Neutrophil (primary cell): Measurements from ENCODE around the gene RGSL1.

Experiments used
- H3K27ac ChIP-seq: fragments of 200-600 bp; sonication (generic); 2 replicates; pipeline ENCODE4 v1.5.1; 2016; ENCODE audit warnings: mild to moderate bottlenecking, moderate library complexity
- H3K27me3 ChIP-seq: fragments of 200-600 bp; sonication (generic); 2 replicates; pipeline ENCODE4 v1.6.0; 2016; ENCODE audit warnings: mild to moderate bottlenecking
- H3K36me3 ChIP-seq: fragments of 200-600 bp; sonication (generic); 2 replicates; pipeline ENCODE4 v1.5.1; 2017
- H3K4me1 ChIP-seq, 2 experiments: fragments of 200-600 bp in 1 of 2; sonication (generic) in 1 of 2; 1 replicate in 1 of 2; 2 replicates in 1 of 2; pipeline versions ENCODE4 v1.5.1 to v1.6.1; 2013 to 2016; ENCODE audit warnings: low read depth in 1 of 2, low read length in 1 of 2, mild to moderate bottlenecking in 1 of 2, moderate library complexity in 1 of 2; ENCODE audit not compliant: control insufficient read depth in 1 of 2, insufficient read depth in 1 of 2
- H3K4me3 ChIP-seq, 2 experiments: fragments of 200-600 bp in 1 of 2; sonication (generic) in 1 of 2; 1 replicate in 1 of 2; 2 replicates in 1 of 2; pipeline ENCODE4 v1.5.1; 2013 to 2016; ENCODE audit warnings: low read depth in 1 of 2, low read length in 1 of 2, mild to moderate bottlenecking in 1 of 2, moderate library complexity in 1 of 2
- H3K9me3 ChIP-seq: fragments of 200-600 bp; sonication (generic); 2 replicates; pipeline ENCODE4 v1.5.1; 2016
- CTCF ChIP-seq: fragments of 200-600 bp; sonication (generic); IDR thresholded peaks from 2 replicates; pipeline ENCODE4 v1.5.1; 2016; ENCODE audit warnings: antibody characterized with exemption

RGSL1 gene

GRCh38 chr1:182447660-182448059, 2.3 kb upstream of the RGSL1 start:
- H3K27ac ChIP-seq, result no peak overlapping the region
- H3K4me3 ChIP-seq, result no peak overlapping the region
- no peaks in the 10 kb centered on the region for H3K4me1 ChIP-seq
- no peak for TF ChIP-seq CTCF
- no peaks in the 10 kb centered on the region for H3K36me3 ChIP-seq
- H3K27me3 ChIP-seq, result no peaks in the 10 kb centered on the region
- no peaks in the 10 kb centered on the region for H3K9me3 ChIP-seq

GRCh38 chr1:182453631-182454030, 3.7 kb downstream of the RGSL1 start:
- no peak overlapping the region for H3K27ac ChIP-seq
- no peaks in the 10 kb centered on the region for H3K9me3 ChIP-seq
- no peaks in the 10 kb centered on the region for H3K27me3 ChIP-seq
- H3K4me3 ChIP-seq, result no peak overlapping the region
- H3K4me1 ChIP-seq, result peaks cover 5 to 10% of the 10 kb centered on the region in 2 experiments
- H3K36me3 ChIP-seq, result no peaks in the 10 kb centered on the region
- TF ChIP-seq CTCF, result no peak

GRCh38 chr1:182457844-182458243, 7.9 kb downstream of the RGSL1 start:
- Histone ChIP-seq H3K27ac (no peak overlapping the region), H3K36me3 (no peaks in the 10 kb centered on the region), H3K4me1 (peaks cover 16 to 25% of the 10 kb centered on the region in 2 experiments), H3K4me3 (no peak overlapping the region), H3K27me3 (no peaks in the 10 kb centered on the region), H3K9me3 (no peaks in the 10 kb centered on the region)
- TF ChIP-seq CTCF, result no peak

- Histone ChIP-seq H3K27ac (peak overlapping the region; percentile 60), H3K36me3 (no peaks in the 10 kb centered on the region), H3K9me3 (no peaks in the 10 kb centered on the region), H3K4me3 (no peak overlapping the region), H3K4me1 (peaks cover 11 to 16% of the 10 kb centered on the region in 2 experiments), H3K27me3 (no peaks in the 10 kb centered on the region)
- TF ChIP-seq CTCF, result no peak
These were observed 10.0 kb downstream of the RGSL1 start for GRCh38 chr1:182459949-182460348.

- H3K4me1 ChIP-seq, result peaks cover 11 to 16% of the 10 kb centered on the region in 2 experiments
- H3K36me3 ChIP-seq, result no peaks in the 10 kb centered on the region
- H3K27ac ChIP-seq, result peak overlapping the region; percentile 60
- H3K9me3 ChIP-seq, result no peaks in the 10 kb centered on the region
- H3K27me3 ChIP-seq, result no peaks in the 10 kb centered on the region
- H3K4me3 ChIP-seq, result peak overlapping the region in 1 of 2 experiments; percentile 10
- no peak for TF ChIP-seq CTCF
These were observed 10.6 kb downstream of the RGSL1 start for GRCh38 chr1:182460550-182460951.

- no peaks in the 10 kb centered on the region for H3K4me1 ChIP-seq
- no peak overlapping the region for H3K4me3 ChIP-seq
- no peak for TF ChIP-seq CTCF
- H3K36me3 ChIP-seq, result no peaks in the 10 kb centered on the region
- H3K9me3 ChIP-seq, result no peaks in the 10 kb centered on the region
- no peak overlapping the region for H3K27ac ChIP-seq
- no peaks in the 10 kb centered on the region for H3K27me3 ChIP-seq
These were observed 23.6 kb downstream of the RGSL1 start for GRCh38 chr1:182473556-182473955.
